WTC11 (cell line): Measurements from ENCODE around the gene HBB.
"Not testable (repeated sequence)": the region's sequence is repeated elsewhere in the genome, so short reads cannot be mapped to it uniquely, and the experiment has no call there.

Source experiments
- CTCF ChIP-seq: fragments of 200-600 bp; IDR thresholded peaks from 2 replicates; pipeline ENCODE4 v1.8.0; 2022; ENCODE audit warnings: antibody characterized with exemption
- FOXJ3 ChIP-seq: sonication (generic); formaldehyde crosslinking; IDR thresholded peaks from 2 replicates; pipeline ENCODE4 v1.9.0; 2021; ENCODE audit warnings: missing genetic modification reagents, mild to moderate bottlenecking, borderline replicate concordance
- FOXP1 ChIP-seq: sonication (generic); formaldehyde crosslinking; IDR thresholded peaks from 2 replicates; pipeline ENCODE4 v1.8.0; 2022; ENCODE audit warnings: missing genetic modification reagents, mild to moderate bottlenecking, moderate library complexity, borderline replicate concordance
- HMGXB4 ChIP-seq: sonication (generic); formaldehyde crosslinking; IDR thresholded peaks from 2 replicates; pipeline ENCODE4 v1.8.1; 2023; ENCODE audit warnings: mild to moderate bottlenecking, moderate library complexity, missing genetic modification reagents
- MAX ChIP-seq: sonication (generic); formaldehyde crosslinking; IDR thresholded peaks from 2 replicates; pipeline ENCODE4 v1.8.0; 2022; ENCODE audit warnings: mild to moderate bottlenecking, missing genetic modification reagents
- SMAD3 ChIP-seq: sonication (generic); formaldehyde crosslinking; IDR thresholded peaks from 2 replicates; pipeline ENCODE4 v1.8.0; 2022; ENCODE audit warnings: missing genetic modification reagents, mild to moderate bottlenecking, borderline replicate concordance

- not testable (repeated sequence) for TF ChIP-seq SMAD3 (CRISPR knock-in tag); CTCF; HMGXB4; FOXJ3 (CRISPR knock-in tag); MAX (CRISPR knock-in tag); FOXP1 (CRISPR knock-in tag)
These were observed 27.2 kb upstream of the HBB start for GRCh38 chr11:5254023-5254422.
